Inflammatory macrophage treated with lipopolysaccharide for 1 hour (primary cell): ENCODE measurements around the gene UHRF1.
"Not testable (repeated sequence)": the region's sequence is repeated elsewhere in the genome, so short reads cannot be mapped to it uniquely, and the experiment has no call there.

Experiments used
- DNase-seq, 2 donors: peaks; one replicate each; pipeline ENCODE4 v3.0.0-alpha.2; 2020 to 2022

UHRF1 gene

DNA sequence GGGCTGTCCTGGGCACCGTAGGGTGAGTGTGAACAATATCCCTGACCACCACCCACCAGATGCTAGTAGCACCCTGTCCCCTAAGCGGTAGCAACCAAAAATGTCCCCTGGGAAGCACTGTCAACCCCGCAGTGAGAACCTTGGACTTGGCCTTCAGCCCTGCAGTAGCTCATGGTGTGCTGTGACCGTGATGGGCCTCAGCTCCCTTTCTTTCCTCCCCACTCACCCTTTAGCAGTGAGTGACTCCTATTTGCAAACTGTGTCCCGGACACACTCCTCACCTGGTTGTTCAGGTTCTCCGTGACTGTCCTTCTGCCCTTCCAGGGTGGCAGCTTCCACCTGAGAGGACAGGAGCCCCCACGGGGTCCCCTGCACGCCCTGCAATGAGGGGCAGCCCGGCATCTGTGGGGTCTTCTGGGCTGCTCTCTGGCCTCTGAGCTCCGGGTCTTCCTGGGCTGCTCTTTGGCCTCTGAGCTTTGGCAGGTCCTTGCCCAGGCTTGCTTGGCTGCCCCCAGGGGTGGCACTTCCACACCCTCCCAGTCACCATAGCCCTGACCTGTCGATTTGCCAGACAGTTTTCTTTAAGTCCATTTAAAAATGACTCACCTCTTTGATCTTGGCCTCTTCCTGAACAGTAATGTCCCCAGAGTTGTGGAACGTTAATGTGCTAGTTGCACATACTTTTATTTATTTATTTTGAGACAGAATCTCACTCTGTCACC lies 63.4 kb downstream of the UHRF1 start:
- no peak for DNase-seq

DNA sequence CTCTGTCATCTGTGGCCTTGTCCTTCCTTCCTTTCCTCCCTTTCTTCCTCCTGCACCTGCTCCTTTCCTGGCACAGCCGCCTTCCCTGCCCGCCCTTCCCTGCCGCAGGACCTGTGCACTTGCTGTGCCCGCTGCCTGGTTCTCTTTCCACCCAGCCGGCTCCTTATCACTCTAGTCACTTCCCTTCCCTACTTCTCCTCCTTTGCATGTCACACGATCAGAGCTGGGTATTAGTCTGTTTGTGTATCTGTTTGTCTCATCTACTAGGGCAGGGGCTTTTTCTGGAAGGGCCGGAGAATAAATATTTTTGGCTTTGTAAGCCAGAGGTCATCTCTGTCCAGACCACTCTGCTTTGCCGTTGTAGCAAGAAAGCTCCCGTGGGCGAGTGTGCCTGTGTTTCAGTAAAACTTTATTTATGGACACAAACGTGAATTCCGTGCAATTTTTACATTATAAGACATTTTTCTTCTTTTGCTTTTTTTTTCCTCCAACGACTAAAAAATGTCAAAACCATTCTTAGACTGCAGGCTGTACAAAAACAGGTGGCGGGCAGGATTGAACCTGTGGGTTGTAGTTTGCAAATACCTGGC lies 65.7 kb downstream of the UHRF1 start:
- peak; percentile 58 to 68 for DNase-seq

DNA sequence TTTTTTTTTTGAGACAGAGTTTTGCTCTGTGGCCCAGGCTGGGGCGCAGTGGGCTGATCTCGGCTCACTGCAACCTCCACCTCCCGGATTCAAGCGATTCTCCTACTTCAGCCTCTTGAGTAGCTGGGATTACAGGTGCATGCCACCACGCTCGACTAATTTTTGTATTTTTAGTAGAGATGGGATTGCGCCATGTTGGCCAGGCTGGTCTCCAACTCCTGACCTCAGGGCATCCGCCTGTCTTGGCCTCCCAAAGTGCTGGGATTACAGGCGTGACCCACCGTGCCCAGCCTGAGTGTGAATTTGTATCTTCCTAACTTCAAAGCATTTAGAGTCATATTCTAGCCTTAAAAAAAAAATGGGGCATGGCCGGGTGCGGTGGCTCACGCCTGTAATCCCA lies 66.3 kb downstream of the UHRF1 start:
- DNase-seq, result not testable (repeated sequence)

DNA sequence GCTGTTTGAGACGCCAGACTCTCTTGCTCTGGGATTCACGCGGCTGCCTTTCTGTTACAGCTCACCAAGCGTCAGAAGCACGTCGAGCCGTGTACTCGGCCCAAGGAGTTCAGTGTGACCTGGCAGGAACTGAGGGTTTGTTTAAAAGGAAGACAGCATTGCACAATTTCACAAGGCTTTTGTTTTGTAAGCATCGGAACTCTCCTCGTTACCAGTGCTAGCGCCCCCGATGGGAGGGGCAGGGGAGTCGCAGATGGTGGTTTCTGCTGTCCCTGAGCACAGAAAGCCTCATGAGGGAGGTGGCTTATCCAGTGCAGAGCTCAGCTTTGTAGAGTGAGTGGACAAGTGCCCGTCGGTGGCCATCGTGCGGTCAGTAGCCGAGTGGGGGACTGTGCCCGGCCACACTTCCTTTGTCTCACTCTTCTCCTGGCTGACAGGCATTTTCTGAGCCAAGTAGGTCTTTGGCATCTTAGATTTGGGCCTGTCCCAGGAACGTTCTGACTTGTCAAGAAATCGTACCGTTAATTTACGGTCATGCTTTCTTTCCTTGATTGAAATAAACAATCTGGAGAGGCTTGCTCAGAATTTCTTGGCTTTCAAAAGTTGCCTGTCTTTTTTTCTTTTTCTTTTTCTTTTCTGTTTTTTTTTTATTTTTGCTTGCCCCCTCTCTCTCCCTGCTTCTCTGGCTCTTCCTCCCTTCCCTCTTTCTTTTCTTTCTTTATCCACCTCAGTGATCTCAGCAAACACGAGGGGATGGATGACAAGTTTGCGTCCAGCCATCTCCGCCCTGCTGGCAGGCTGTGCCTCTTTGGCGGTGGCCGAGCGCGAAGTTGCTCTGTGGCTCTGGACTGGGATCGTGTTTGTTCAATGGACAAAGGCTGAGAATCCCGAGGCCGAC lies 67.3 kb downstream of the UHRF1 start:
- DNase-seq, result peak; percentile 93 to 94

DNA sequence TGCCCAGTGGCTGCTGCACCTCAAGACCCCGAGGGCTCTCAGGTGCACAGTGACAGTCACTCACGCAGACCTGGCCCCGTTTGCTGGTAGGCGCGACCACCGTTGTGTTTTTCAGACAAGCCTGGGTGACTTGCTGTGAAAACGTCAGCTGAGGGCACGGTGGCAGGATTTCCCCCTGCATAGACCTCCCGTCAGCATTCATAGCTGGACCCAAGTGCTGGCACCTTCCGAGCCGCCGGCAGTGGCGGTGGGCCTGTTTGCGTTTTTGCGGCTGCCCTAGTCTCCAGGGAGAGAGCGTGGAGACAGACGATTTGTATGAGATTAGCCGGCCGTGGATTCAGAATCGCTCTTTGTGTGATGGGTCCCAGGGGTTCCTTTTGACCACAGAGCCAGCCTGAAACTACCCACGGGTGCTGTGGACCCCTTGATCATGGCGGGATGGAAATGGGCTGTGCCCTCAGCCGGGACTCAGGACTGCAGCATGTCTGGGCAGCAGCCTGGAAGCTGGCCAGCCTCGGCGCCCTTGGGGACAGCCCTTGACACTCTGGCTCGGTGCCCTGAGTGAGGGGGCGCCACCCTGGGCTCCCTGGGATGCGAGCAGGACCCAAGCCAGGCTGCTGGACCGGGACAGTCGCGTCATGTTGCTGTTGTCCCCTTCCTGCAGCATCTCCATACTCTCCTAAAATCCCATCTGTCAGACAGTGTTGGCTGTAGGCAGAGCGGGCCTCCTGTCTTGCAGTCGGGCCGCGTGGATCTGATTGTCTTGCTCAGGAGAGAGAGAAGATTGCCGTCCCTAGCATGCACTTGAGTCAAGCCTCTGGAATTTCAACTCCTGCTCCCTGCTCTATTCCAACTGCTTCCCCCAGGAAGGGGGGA lies 68.2 kb downstream of the UHRF1 start:
- DNase-seq, result no peak

DNA sequence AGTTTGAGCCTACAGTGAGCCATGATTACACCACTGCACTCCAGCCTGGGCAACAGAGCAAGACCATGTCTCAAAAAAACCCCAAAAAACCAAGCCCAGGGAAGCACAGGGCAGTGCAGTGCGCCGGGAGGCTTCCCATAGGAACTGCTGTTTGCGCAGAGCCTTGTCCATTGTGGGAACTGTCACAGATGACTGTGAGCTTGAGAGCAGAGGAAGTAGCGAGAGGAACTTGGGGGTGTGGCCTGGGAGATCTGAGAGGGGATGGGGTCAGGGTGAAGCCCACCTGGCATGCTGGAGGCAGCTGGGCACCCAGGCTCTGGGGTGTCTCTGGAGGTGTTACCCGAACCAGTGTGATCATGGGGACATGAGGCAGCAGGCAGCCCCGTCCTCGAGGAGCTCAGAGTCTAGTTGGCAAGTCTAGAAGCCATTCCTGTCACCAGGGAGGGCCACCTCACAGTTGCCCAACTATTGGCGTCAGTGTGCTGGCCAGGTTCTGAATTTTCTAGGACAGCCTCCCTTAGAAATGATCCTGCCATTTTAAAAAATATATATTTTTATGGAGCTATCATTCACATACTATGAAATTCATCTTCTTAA lies 70.0 kb downstream of the UHRF1 start:
- peak; percentile 38 to 43 for DNase-seq

DNA sequence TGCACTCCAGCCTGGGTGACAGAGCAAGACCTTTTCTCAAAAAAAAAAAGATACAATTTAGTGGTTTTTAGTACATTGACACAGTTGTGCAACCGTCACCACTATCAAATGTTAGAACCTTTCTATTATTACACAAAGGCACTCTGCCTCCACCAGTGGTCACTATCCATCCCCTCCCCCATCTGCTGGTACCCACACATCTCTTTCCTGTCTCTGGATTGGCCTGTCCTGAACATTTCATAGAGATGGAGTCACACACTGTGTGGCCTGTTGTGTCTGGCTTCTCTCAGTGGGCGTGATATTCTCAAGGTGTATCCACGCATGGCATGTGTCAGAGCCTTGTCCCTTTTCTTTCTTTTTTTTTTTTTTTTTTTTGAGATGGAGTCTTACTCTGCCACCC lies 70.8 kb downstream of the UHRF1 start:
- no peak for DNase-seq

DNA sequence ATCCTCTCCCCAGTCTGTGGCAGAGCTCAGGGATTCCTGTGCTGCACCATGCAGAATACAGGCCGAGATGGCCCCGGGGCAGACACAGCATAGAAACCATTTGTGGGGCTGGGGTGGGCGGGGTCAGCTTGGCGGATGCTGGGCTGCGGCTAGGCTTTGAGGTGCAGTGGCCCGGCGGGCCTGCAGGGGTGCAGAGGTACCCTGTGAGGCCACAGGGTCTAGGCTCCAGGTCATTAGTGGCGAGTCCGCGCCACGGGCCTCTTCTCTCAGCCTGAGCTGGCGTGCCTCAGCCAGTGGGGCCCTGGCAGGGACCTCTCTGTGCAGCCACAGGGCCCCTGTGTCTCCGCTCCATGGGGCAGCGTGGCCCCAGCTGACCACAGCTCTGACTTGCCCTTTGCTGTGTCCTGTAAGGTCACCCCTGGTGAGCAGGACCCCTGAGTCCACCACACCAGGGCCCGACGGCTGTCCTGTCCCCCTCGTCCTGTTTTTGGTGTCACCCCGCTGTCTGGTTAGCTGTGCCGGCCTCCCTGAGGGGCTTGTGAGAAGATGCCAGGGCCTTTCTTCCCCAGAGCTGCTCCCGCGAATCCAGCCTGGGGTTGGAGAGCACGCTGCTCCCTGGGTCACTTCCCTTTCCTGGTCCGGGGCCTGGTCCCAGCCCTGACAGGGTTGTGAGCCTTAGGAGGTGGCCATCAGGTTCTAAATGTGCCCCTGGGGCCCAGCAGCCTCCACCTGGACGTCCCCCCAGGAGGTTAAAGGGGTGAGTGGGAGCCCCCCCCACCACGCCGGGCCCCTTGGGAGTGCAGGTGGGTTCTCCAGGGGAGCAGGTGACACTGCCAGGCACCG lies 71.8 kb downstream of the UHRF1 start:
- DNase-seq, result no peak

DNA sequence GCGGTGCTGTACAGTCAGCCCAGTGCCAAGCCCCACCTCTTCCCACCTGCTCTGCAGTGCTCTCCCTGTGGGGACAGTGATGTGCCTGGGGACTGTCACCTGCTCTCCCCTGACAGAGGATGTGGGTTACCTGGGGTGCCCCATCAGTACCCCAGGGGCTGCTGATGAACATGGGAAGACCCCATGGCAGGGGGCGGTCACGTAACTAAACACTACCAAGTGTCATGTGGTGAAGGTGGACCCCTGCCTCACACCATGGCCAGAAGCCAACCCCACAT lies 72.3 kb downstream of the UHRF1 start:
- no peak for DNase-seq

DNA sequence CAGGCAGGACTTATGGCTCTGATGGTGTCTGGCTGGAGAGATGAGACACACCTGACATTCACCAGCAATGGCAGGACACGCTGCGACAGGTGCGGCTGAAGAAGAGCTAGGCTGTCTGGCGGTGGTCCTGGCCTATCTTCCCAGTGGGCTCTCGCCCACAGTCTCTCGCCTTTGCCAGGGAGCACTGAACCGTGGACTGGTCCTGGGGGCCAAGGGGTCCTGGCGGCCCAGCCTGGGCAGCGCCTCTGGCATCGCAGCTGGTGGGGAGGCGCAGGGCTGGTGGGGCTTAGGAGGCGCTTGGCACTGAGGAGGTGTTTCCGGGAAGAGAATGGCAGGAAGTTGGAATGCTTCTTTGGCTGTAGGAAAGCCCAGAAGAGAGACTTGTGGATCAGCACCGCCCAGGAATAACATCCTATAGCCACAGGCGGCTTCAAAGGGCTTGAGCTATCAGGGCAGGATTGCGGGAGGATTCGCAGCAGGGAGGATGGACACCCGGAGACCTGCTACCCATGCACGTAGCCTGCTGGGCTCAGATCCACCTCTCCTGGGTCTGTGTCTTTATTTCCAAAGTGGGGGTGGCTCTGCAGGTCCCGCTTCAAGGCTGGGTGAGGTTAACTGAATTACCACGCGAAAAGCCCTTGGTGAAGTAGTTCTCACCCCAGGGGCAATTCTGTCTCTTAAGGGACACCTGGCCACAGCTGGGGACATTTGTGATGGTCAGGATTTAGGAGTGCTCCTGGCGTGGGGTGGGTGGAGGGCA lies 74.2 kb downstream of the UHRF1 start:
- DNase-seq, result no peak

DNA sequence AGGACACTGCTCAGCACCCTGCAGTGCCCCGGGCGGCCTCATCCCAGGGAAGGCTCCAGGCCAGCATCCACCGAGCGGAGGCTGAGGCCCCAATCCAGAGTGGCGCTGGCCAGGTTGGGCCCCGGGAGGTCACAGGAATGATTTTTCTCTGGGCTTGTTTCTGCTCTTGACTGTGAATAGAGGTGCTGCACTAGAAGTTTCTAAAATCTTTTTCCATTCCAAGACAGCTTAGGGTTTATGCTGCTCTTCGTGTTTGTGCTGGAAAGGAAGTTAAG lies 74.7 kb downstream of the UHRF1 start:
- no peak for DNase-seq

DNA sequence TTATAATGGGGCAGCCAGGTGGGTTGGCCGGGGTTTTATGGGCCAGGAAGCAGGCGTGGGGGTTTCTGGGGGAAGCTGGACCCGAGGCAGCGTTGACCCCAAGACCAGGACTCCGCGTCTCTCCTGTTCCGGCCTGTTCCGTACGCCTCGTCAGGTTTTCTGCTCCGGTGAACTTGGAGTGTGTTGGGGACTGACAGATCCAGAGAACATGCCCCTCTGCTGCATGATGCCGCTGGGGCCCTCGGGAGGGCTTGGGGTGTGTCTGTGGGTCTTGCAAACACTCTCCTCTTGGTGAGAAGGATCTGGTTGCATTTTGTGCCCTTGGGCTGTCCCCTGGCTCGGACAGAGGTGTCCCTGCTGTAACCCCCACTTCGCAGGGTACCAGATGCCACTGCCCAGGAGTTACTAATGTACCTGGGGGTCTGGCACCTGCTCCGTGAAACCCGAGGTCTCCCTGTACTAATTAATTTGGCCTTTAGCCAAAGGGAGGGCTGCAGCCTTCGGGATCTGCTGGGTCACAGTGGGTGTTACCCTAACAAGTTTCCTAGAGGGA lies 75.2 kb downstream of the UHRF1 start:
- DNase-seq, result no peak

DNA sequence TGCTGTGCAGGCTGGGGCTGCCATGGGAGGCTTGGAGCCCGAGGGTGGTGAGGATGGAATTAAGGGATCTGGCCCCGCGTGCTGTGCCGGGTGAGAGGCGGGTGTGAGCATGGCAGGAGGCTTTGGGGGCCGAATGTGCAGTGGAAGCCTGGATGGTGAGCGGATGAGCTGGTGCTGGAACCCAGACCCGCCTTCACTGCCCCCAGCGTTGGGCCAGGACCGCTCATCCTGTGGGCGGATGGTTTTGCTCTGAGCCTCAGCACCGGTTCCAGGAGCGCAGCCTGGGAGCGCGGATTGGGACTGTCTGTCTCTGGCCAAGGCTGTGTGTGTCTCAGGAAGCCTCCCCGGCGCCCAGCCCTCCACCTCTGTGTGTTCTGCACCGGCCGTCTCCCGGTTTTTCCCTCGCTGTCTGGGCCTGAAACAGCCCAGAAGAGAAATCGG lies 76.3 kb downstream of the UHRF1 start:
- DNase-seq, result no peak

DNA sequence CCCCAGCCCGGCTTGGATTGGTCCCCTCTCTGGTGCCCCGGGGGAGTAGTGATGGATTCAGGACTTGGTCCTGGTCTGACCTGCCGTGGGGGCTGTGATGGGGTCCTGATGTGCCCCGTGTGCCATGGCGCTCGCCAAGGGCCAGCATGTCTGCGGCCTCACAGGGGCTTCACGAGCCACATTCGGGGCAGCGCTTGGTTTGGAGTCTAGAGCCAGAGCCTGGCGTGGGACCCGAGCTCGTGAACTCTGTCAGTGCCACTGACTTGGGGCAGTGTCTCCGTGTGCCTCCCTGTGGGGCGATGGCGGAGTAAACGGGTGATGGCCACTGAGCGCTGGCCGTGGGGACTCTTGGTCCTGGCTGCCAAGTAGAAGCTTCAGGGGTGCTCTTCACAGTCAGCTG lies 76.8 kb downstream of the UHRF1 start:
- no peak for DNase-seq

DNA sequence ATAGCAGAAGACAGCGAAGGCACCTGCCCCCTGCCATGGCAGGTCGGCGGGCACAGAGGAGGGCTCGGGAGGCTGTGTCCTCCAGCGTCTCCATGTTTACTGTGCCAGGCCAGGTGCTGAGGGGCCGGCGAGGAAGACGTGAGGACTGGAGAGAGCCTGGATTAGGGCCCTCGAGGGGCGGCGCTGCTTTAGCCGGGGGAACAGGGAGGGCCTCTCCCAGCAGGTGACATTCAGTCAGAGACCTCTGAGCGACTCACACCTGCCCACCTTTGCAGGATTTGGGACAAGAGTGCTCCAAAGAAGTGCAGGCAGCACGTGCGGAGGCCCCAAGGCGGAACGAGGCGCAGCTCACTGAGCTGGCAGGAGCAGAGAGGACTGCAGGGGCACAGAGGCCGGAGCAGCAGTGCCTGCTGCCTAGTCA lies 77.2 kb downstream of the UHRF1 start:
- no peak for DNase-seq

DNA sequence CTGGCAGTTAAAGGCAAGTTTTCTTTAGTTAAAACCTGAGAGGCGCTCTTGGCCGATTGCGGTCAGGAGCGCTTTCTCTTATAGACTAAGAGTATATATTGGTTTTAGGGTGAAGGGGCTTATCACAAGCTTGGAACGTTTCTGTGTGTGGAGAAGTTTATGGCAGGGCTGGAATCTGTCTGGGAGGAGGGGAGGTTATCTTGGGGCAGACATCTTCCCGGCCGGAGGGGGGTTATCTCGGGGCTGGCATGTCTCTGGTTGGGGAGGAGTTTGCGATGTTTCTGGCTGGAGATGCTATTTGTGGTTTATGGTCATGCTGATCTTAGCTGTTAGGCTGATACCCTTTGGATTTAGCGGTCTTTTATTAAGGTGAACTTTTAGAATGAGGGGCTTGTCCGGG lies 78.0 kb downstream of the UHRF1 start:
- DNase-seq, result no peak

DNA sequence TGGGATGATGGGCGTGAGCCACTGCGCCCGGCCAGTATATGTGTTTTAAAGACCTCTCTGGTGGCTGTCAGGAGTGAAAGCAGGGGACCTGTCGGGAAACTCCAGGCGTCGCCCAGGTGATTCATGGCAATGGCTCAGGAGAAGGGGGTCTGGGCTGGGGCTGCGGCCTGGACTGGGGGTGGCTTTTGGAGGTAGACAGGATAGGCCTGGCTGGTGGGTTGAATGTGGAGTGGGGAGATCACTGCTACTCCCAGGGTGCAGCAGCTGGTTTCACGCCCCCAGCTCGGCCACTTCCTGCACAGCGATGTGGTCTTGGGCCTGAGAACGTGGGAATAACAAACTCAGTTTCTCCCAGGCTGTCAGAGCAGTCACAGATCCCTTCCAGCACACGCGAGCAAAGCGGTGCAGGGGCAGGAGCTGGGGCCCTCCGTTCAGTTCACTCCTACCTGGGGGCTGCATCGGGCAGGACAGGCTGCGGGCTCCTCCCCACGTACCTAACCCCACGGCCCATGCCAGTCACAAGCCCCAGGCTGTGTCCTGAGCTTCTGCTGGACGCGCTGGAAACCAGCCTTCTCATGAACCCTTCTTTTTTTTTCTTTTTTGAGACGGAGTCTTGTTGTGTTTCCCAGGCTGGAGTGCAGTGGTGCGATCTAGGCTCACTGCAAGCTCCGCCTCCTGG lies 78.5 kb downstream of the UHRF1 start:
- DNase-seq, result no peak

DNA sequence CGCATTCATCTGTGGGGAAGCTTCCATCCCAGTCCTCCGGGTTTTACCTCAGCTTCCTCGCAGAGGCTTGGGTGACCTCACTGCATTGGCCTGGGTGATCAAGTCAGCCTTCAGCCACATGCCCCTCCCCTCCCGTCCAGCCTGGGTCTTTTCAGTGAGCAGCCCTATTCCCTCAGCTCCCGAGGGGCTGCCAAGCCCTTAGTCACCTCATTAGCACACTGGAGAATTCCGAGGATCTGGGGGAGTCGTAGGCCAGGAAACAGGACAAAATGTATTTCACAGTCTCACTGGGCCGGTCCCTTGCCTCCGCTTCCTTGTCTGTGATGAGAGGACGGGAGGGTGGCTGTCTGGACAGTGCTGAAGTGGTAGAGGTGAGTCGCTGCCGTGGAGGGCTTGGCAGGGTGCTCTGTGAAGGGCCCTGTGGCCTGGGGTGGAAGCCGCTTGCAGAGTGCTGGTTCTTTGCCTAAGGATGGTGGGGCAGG lies 79.5 kb downstream of the UHRF1 start:
- DNase-seq, result no peak

DNA sequence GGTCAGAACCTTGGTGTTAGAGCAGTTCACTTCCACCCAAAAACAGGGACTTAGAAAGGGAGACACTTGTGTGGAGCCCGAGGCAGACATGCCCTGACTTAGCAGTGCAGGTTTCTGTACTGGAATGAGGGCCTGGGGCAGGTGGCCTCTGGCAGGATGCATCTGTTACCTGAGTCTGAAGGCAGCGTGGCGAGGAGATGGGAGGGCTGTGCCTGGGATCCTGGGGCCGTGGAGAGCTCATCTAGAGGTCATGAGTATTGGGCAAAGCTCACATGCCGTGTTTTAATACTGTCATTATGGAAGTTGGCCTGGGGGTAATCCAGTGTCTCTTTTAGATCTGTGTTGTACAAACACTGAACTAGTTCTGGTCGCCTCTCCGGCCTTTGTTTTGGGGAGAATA lies 81.0 kb downstream of the UHRF1 start:
- no peak for DNase-seq

DNA sequence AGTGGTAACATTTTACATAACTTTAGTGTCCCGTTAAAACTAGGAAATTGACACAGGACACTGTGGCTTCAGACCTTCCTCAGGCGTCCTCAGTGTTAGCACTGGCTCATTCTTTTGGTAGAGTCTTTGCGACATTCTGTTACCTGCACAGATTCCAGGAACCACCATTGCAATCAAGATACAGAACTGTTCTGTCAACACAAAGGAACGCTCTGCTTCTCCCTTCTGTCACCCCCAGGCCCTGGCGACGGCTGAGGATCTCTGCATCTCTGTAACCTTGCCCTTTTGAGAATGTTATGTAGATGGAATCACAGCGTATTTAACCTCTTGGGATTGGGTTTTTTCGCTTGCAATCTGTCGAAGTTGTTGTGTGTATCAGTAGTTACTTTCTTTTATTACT lies 82.2 kb downstream of the UHRF1 start:
- no peak for DNase-seq
